RPMI7951 (cell line): ENCODE results near the gene KRT83. TPM values are rescaled to one million over a fixed set of nuclear protein-coding genes. Genes with fewer than 3 reads are reported as not detected.
"Not testable (repeated sequence)": the region's sequence is repeated elsewhere in the genome, so short reads cannot be mapped to it uniquely, and the experiment has no call there.

Source experiments
- DNase-seq: peaks from one replicate; pipeline ENCODE4 v3.0.0-alpha.2; 2012; ENCODE audit warnings: low read depth
- total RNA-seq: library from RNA; depleted of rRNA; stranded (reverse); fragments of >200 nt; shearing (Covaris generic); gene quantifications from 2 replicates; pipeline ENCODE4 v1.2.3, GENCODE V29; 2014

The KRT83 gene
- total RNA-seq, 1 experiment from 2014 or later, result not detected

- no peak for DNase-seq
Observed at GRCh38 chr12:52310622-52311284, 10.4 kb downstream of the KRT83 start.

- DNase-seq, result no peak
Observed at GRCh38 chr12:52308806-52309425, 12.3 kb downstream of the KRT83 start.

GRCh38 chr12:52307836-52308805 lies 13.1 kb downstream of the KRT83 start:
- peak; percentile 43 for DNase-seq

- no peak for DNase-seq
Observed at GRCh38 chr12:52306731-52307130, 14.5 kb downstream of the KRT83 start.

- DNase-seq, result no peak
Observed at GRCh38 chr12:52305921-52306705, 15.1 kb downstream of the KRT83 start.

- peak; percentile 10 for DNase-seq
Observed at GRCh38 chr12:52304941-52305411, 16.2 kb downstream of the KRT83 start.

- not testable (repeated sequence) for DNase-seq
Observed at GRCh38 chr12:52302242-52302914, 18.8 kb downstream of the KRT83 start.

- DNase-seq, result not testable (repeated sequence)
Observed at GRCh38 chr12:52301721-52302120, 19.5 kb downstream of the KRT83 start.

GRCh38 chr12:52300796-52301691 lies 20.2 kb downstream of the KRT83 start:
- no peak for DNase-seq

- no peak for DNase-seq
Observed at GRCh38 chr12:52298677-52299190, 22.5 kb downstream of the KRT83 start.

GRCh38 chr12:52296572-52297215 lies 24.5 kb downstream of the KRT83 start:
- no peak for DNase-seq

GRCh38 chr12:52295663-52296062 lies 25.5 kb downstream of the KRT83 start:
- peak; percentile 26 for DNase-seq

- DNase-seq, result no peak
Observed at GRCh38 chr12:52294803-52295202, 26.4 kb downstream of the KRT83 start.

GRCh38 chr12:52293926-52294325 lies 27.3 kb downstream of the KRT83 start:
- no peak for DNase-seq

- DNase-seq, result no peak
Observed at GRCh38 chr12:52291267-52291935, 29.8 kb downstream of the KRT83 start, which contains the start of gene KRT81. KRT81 (minus strand) TSS chr12:52291534; CDS start chr12:52291465, 69 bp downstream.

GRCh38 chr12:52290483-52291134 lies 30.6 kb downstream of the KRT83 start:
- not testable (repeated sequence) for DNase-seq
